PC-3 (cell line): ENCODE results near the gene ATP1A4. TPM values are rescaled to one million over a fixed set of nuclear protein-coding genes. Genes with fewer than 3 reads are reported as not detected.

Source experiments
- ATAC-seq: fragments of 200-7000 bp; cut with Tn5 transposase; 2 replicates; pipeline ENCODE4 v1.9.1; 2020; ENCODE audit warnings: mild to moderate bottlenecking, moderate library complexity
- BruUV-seq: library from RNA; stranded (reverse); fragments of 400-500 nt; replicated peaks from 2 replicates; lab custom pipeline; 2021; lab: Mats Ljungman, UMichigan
- CTCF ChIA-PET: fragments of 300-600 bp; sonication (Branson Sonifier 250); formaldehyde crosslinking; loops from one replicate; lab custom pipeline; 2022; ENCODE audit warnings: antibody characterized with exemption; lab: Charles Lee
- POLR2A ChIA-PET: fragments of 300-600 bp; sonication (Branson Sonifier 250); formaldehyde crosslinking; loops from one replicate; lab custom pipeline; 2022; ENCODE audit warnings: antibody characterized with exemption; ENCODE audit not compliant: unreplicated experiment; lab: Charles Lee
- DNase-seq: peaks from one replicate; pipeline ENCODE4 v3.0.0-alpha.2; 2015
- H2AFZ ChIP-seq: fragments of 300-600 bp; sonication (generic); 2 replicates; pipeline ENCODE4 v1.6.0; 2016; ENCODE audit warnings: antibody characterized with exemption, low read length
- H3F3A ChIP-seq: fragments of 300-600 bp; sonication (generic); one replicate; pipeline ENCODE4 v1.6.0; 2017; ENCODE audit warnings: antibody characterized with exemption, low read length, control low read depth, mild to moderate bottlenecking; ENCODE audit not compliant: unreplicated experiment
- H3K27ac ChIP-seq: fragments of 300-600 bp; sonication (generic); 2 replicates; pipeline ENCODE4 v1.5.1; 2016; ENCODE audit warnings: mild to moderate bottlenecking, low read length
- H3K27me3 ChIP-seq: fragments of 300-600 bp; sonication (generic); 2 replicates; pipeline ENCODE4 v1.6.1; 2016; ENCODE audit warnings: low read length, mixed read lengths
- H3K36me3 ChIP-seq: fragments of 300-600 bp; sonication (generic); 2 replicates; pipeline ENCODE4 v1.6.1; 2016; ENCODE audit warnings: low read depth, mixed run types, low read length, mixed read lengths
- H3K4me1 ChIP-seq: fragments of 300-600 bp; sonication (generic); 2 replicates; pipeline ENCODE4 v1.5.1; 2016; ENCODE audit warnings: low read length; ENCODE audit not compliant: insufficient read depth
- H3K4me2 ChIP-seq: fragments of 300-600 bp; sonication (generic); 2 replicates; pipeline ENCODE4 v1.6.0; 2016; ENCODE audit warnings: low read length
- H3K4me3 ChIP-seq: fragments of 300-600 bp; sonication (generic); 2 replicates; pipeline ENCODE4 v1.5.1; 2016; ENCODE audit warnings: mild to moderate bottlenecking, low read length, mixed read lengths
- H3K79me2 ChIP-seq: fragments of 300-600 bp; sonication (generic); 2 replicates; pipeline ENCODE4 v1.6.1; 2017; ENCODE audit warnings: low read length, mixed read lengths
- H3K9ac ChIP-seq: fragments of 300-600 bp; sonication (generic); 2 replicates; pipeline ENCODE4 v1.6.0; 2016; ENCODE audit warnings: mild to moderate bottlenecking, low read length
- H3K9me2 ChIP-seq: fragments of 300-600 bp; sonication (generic); replicated peaks from 2 replicates; pipeline ENCODE4 v1.6.1; 2016; ENCODE audit warnings: mixed run types, low read length, mixed read lengths
- H3K9me3 ChIP-seq: fragments of 300-600 bp; sonication (generic); 2 replicates; pipeline ENCODE4 v1.6.1; 2016; ENCODE audit warnings: low read length, mixed read lengths
- H4K20me1 ChIP-seq: fragments of 300-600 bp; sonication (generic); 2 replicates; pipeline ENCODE4 v1.6.1; 2016; ENCODE audit warnings: low read length, mixed read lengths
- EZH2 ChIP-seq: fragments of 300-600 bp; sonication (generic); IDR thresholded peaks from one replicate; pipeline ENCODE4 v1.6.1; 2017; ENCODE audit warnings: antibody characterized with exemption, mild to moderate bottlenecking, low read length; ENCODE audit not compliant: unreplicated experiment
- EZH2phosphoT487 ChIP-seq: fragments of 300-600 bp; sonication (generic); IDR thresholded peaks from 2 replicates; pipeline ENCODE4 v1.6.1; 2018; ENCODE audit warnings: mild to moderate bottlenecking, antibody characterized with exemption, low read length, borderline replicate concordance
- intact Hi-C: fragments of 100-400 bp; cut with micrococcal nuclease; formaldehyde crosslinking; loops from 2 replicates; pipeline ENCODE4 v1.9.0; 2023
- total RNA-seq: library from RNA; depleted of rRNA; stranded (reverse); fragments of >200 nt; gene quantifications from 2 replicates; pipeline ENCODE4 v1.2.3, GENCODE V29; 2014
- TF ChIP-seq, protein P1 (sequence below): fragments of 300-600 bp; sonication (generic); conservative IDR thresholded peaks from 2 replicates; pipeline ENCODE4 v1.5.1; 2017; ENCODE audit warnings: antibody characterized with exemption, low read depth, mild to moderate bottlenecking, low read length

Gene ATP1A4
- total RNA-seq, 1 experiment from 2014 or later, result 0.04 TPM

DNA sequence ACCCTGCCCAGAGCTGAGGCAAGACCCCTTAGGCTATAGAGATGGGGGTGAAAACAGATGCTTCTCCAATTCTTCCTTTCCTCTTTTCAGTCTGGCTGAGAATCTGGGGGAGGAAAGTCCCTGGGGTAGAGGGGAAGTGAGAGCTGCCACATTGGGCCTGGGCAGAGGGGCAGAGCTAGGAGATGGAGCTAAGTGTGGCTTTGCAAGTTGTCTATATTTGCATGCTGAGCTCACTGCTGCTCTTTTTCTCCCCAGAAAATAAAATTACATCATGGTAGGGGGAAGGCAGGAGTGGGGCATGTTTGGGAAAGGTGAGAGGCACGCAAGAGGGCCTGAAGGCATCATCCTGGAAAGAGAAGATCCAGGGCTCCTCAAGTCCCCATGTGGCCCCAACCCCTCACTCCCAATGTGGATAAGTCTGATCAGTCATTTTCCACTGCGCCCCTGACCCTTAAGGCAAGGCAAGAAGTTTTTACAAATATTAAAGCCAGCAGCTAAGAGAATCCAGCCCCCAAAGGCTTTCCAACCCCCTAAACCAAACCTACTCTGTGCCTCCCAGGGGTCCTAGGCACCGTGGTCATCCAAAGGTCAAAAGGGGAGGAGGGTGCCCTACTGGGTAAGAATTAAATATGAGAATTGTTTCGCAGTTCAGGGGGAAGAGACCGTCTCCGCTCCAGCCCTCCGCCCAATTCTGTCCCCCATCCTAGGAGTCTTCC lies 53.3 kb downstream of the ATP1A4 start:
- CTCF ChIA-PET, result interaction anchor here (1.0 kb wide), 2 partner anchors 11 to 15 kb away, joined by 3 to 4 read pairs; no protein-coding TSS in a partner anchor
- intact Hi-C loops, result no loop called here
- no TSS peak for BruUV-seq

DNA sequence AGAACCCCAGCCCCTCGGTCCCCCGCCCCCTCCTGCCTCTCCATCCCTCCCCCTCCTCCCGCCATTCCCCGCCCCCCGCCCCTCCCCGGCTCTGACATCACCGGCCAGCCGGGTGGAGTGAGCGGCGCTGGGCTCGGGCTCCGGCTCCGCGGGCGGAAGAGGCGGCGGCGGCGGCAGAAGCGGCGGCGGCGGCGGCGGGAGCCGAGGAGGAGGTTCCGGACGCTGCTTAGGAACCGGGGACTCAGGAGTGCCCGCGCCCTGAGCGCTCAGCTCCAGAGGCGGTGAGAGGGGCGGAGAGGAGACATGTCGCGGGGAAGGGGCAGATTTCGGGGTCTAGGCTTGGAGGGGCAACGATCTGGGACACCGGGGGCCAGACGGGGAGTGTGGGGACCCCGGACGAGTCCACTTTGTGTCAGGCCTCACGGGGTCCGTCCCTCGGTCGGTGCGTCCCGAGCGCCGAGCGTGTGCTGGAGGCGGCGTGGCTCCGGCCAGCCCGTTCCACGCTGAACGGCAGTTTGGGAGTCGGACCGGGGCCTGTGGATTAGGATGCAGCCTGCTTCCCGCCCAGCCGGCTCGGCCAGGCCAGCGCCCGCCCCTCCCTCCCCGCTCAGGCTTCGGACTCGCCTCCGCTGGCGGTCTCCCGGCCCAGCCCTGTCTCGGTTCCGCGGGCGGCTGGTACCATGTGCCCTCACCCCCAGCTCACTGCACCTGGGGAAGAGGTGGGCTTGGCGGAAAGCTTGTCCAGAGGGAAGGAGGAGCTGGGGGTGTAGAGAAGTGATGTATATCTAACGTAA lies 54.0 kb downstream of the ATP1A4 start, which contains the start of gene PEA15:
Gene PEA15 (plus strand): TSS at position 143 of the 794 bp plus-strand sequence. CDS start 6,161 bp downstream, outside the sequence.
- Histone ChIP-seq H3K4me1 (peaks cover 23% of the 10 kb centered on the region), H3K36me3 (peaks cover 14% of the 10 kb centered on the region), H3K79me2 (peaks cover 52% of the 10 kb centered on the region), H3K4me3 (peak within 1 kb of the TSS; percentile 89), H3K9me3 (no peaks in the 10 kb centered on the region), H4K20me1 (peaks cover 18% of the 10 kb centered on the region; the same call in 1 of the 2 replicates), H3K9me2 (no peaks in the 10 kb centered on the region), H2AFZ (peak within 1 kb of the TSS; percentile 88), H3K4me2 (peak within 1 kb of the TSS; percentile 84), H3K27me3 (no peaks in the 10 kb centered on the region), H3K9ac (peak within 1 kb of the TSS; percentile 98), H3K27ac (peak within 1 kb of the TSS; percentile 67), H3F3A (no peaks in the 10 kb centered on the region)
- TF ChIP-seq, protein P1, sequence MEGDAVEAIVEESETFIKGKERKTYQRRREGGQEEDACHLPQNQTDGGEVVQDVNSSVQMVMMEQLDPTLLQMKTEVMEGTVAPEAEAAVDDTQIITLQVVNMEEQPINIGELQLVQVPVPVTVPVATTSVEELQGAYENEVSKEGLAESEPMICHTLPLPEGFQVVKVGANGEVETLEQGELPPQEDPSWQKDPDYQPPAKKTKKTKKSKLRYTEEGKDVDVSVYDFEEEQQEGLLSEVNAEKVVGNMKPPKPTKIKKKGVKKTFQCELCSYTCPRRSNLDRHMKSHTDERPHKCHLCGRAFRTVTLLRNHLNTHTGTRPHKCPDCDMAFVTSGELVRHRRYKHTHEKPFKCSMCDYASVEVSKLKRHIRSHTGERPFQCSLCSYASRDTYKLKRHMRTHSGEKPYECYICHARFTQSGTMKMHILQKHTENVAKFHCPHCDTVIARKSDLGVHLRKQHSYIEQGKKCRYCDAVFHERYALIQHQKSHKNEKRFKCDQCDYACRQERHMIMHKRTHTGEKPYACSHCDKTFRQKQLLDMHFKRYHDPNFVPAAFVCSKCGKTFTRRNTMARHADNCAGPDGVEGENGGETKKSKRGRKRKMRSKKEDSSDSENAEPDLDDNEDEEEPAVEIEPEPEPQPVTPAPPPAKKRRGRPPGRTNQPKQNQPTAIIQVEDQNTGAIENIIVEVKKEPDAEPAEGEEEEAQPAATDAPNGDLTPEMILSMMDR, result no peak
- TF ChIP-seq EZH2phosphoT487 (no peak), EZH2 (no peak)
- ChIA-PET CTCF (interaction anchor here (0.7 to 1.0 kb wide), 3 partner anchors 14 to 51 kb away, joined by 3 to 6 read pairs (median 3); no protein-coding TSS in a partner anchor), POLR2A (interaction anchor here (0.7 to 0.8 kb wide), 3 partner anchors 39 to 981 kb away, joined by 3 to 7 read pairs (median 5); partner anchors contain the start of gene DCAF8)
- intact Hi-C loops, result no loop called here
- ATAC-seq (peak; percentile 75), DNase-seq (peak; percentile 68)
- TSS peak; percentile 29 for BruUV-seq

More for the DNA sequence above, 53.3 kb downstream of the ATP1A4 start:
- Histone ChIP-seq H4K20me1 (peaks cover 11% of the 10 kb centered on the region; the same call in 1 of the 2 replicates), H3K4me2 (peak overlapping the region; percentile 71), H2AFZ (no peak overlapping the region), H3K9me2 (no peaks in the 10 kb centered on the region), H3K27me3 (no peaks in the 10 kb centered on the region), H3K9me3 (no peaks in the 10 kb centered on the region), H3F3A (no peaks in the 10 kb centered on the region), H3K9ac (no peak overlapping the region), H3K36me3 (peaks cover 6% of the 10 kb centered on the region), H3K79me2 (peaks cover 44% of the 10 kb centered on the region), H3K27ac (no peak overlapping the region), H3K4me3 (peak overlapping the region; percentile 89), H3K4me1 (peaks cover 23% of the 10 kb centered on the region)
- no peak for ATAC-seq
- DNase-seq, result no peak
- POLR2A ChIA-PET, result no interaction called here
- TF ChIP-seq EZH2phosphoT487 (no peak), EZH2 (no peak)
- TF ChIP-seq, protein P1, result no peak
